SK-N-MC (cell line): Measurements from ENCODE around the gene PAK5.

ENCODE experiments used
- EZH2 ChIP-seq: fragments of 200-600 bp; sonication (generic); IDR thresholded peaks from one replicate; pipeline ENCODE4 v1.6.1; 2017; ENCODE audit warnings: antibody characterized with exemption
- FOXP2 ChIP-seq: optimal IDR thresholded peaks from 2 replicates; pipeline ENCODE3; 2011; ENCODE audit warnings: mild to moderate bottlenecking, moderate library complexity; ENCODE audit not compliant: insufficient read depth; ENCODE audit errors: extremely low read length, control extremely low read depth
- POLR2AphosphoS5 ChIP-seq: IDR thresholded peaks from 2 replicates; pipeline ENCODE4 v1.6.1; 2012; ENCODE audit warnings: mild to moderate bottlenecking, low read depth, low read length, borderline replicate concordance

DNA sequence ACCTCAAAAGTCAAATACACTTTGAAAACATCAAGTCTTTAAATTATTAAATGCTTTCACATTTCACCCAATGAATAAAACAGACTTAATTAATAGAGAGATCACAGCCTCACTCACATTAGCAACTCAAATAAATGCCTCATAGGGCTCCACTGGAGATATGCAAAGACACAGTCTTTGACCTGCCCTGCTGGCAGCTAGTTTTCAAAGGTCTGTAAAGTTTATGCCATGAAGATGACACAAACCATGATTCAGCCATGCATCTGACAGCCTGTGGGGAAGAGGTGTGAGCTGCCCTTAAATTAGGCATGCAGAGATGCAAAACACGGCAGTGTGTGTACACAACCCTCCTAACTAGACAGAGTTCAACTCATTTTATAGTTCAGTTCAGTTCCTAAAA is 83.6 kb downstream of the PAK5 start:
- TF ChIP-seq EZH2 (no peak), POLR2AphosphoS5 (no peak), FOXP2 (no peak)
